Caco-2 (cell line): ENCODE data around the gene ZNF546. TPM values are rescaled to one million over a fixed set of nuclear protein-coding genes. Genes with fewer than 3 reads are reported as not detected.

ENCODE experiments used
- BruUV-seq: library from RNA; stranded (reverse); fragments of 400-500 nt; replicated peaks from 2 replicates; lab custom pipeline; 2021; lab: Mats Ljungman, UMichigan
- CTCF ChIA-PET: fragments of 300-600 bp; sonication (Branson Sonifier 250); formaldehyde crosslinking; loops from one replicate; lab custom pipeline; 2022; ENCODE audit warnings: antibody characterized with exemption; lab: Charles Lee
- POLR2A ChIA-PET: fragments of 300-600 bp; sonication (Branson Sonifier 250); formaldehyde crosslinking; loops from one replicate; lab custom pipeline; 2022; ENCODE audit warnings: antibody characterized with exemption; lab: Charles Lee
- DNase-seq, 2 experiments: peaks; one replicate each; pipeline versions ENCODE4 v3.0.0 to v3.0.0-alpha.2; 2020 to 2022
- H3K27me3 ChIP-seq: replicated peaks from 2 replicates; pipeline ENCODE4 v1.6.0; 2011; ENCODE audit warnings: low read length; ENCODE audit not compliant: control insufficient read depth, insufficient read depth
- H3K36me3 ChIP-seq: 2 replicates; pipeline ENCODE4 v1.5.1; 2011; ENCODE audit warnings: low read length; ENCODE audit not compliant: control insufficient read depth, insufficient read depth
- H3K4me1 ChIP-seq: fragments of 250-450 bp; sonication (Bioruptor Pico); 2 replicates; pipeline ENCODE4 v1.5.1; 2020; ENCODE audit warnings: mild to moderate bottlenecking
- H3K4me3 ChIP-seq: 2 replicates; pipeline ENCODE4 v1.5.1; 2011; ENCODE audit warnings: low read depth, mild to moderate bottlenecking, control low read depth, low read length
- H3K9me3 ChIP-seq: fragments of 250-450 bp; sonication (Bioruptor Pico); 2 replicates; pipeline ENCODE4 v1.5.1; 2020; ENCODE audit warnings: mild to moderate bottlenecking, moderate library complexity
- H3K27ac Mint-ChIP-seq: one replicate; pipeline ENCODE4 v1.8.0; 2022; ENCODE audit warnings: mixed read lengths; ENCODE audit not compliant: unreplicated experiment
- H3K27me3 Mint-ChIP-seq: one replicate; pipeline ENCODE4 v1.8.0; 2022; ENCODE audit warnings: mixed read lengths; ENCODE audit not compliant: insufficient read depth, unreplicated experiment
- H3K36me3 Mint-ChIP-seq: one replicate; pipeline ENCODE4 v1.8.0; 2022; ENCODE audit warnings: mild to moderate bottlenecking, mixed read lengths; ENCODE audit not compliant: insufficient read depth, unreplicated experiment
- H3K4me1 Mint-ChIP-seq: one replicate; pipeline ENCODE4 v1.8.0; 2022; ENCODE audit warnings: low read depth, mixed read lengths; ENCODE audit not compliant: unreplicated experiment
- H3K4me3 Mint-ChIP-seq: one replicate; pipeline ENCODE4 v1.8.0; 2022; ENCODE audit warnings: mild to moderate bottlenecking, moderate library complexity, mixed read lengths; ENCODE audit not compliant: unreplicated experiment
- H3K9me3 Mint-ChIP-seq: one replicate; pipeline ENCODE4 v1.8.0; 2022; ENCODE audit warnings: mixed read lengths; ENCODE audit not compliant: unreplicated experiment
- intact Hi-C: fragments of 100-400 bp; cut with micrococcal nuclease; formaldehyde crosslinking; loops from one replicate; pipeline ENCODE4 v1.10.0; 2022; ENCODE audit not compliant: unreplicated experiment
- total RNA-seq: library from RNA; stranded (reverse); gene quantifications from 2 replicates; pipeline ENCODE4 v1.2.3, GENCODE V29; 2022
- TF ChIP-seq, protein P1 (sequence below), 2 experiments: fragments of 200-600 bp in 1 of 2; IDR thresholded peaks; 1 replicate in 1 of 2; 2 replicates in 1 of 2; pipeline versions ENCODE4 v1.5.1 to v1.8.0; 2011 to 2022; ENCODE audit warnings: antibody characterized with exemption in 1 of 2, control low read depth in 1 of 2, inconsistent platforms in 1 of 2, low read depth in 1 of 2, low read length in 1 of 2, mild to moderate bottlenecking in 1 of 2, moderate library complexity in 1 of 2; ENCODE audit not compliant: insufficient read depth in 1 of 2, severe bottlenecking in 1 of 2, unreplicated experiment in 1 of 2

The ZNF546 gene
- total RNA-seq, 1 experiment from 2014 or later, result 0.98 TPM

DNA sequence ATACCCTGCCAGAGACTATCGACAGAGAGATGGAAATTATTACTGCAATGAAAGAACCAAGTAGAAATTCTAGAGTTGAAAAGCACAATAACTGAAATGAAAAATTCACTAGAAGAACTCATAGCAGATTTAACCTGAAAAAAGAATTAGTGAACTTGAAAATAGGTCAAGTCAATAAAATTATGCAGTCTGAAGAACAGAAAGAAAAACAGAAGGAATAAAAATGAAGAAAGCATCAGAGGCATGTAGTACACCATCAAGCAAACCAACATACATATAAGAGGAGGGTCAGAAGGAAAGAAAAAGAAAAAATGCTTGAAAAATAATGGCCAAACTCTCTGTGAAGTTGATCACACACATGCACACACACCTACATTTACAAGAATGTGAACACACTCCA lies 62.8 kb downstream of the ZNF546 start:
- H3K4me1 Mint-ChIP-seq, result peaks cover 12% of the 10 kb centered on the region
- no peak overlapping the region for H3K27ac Mint-ChIP-seq
- H3K4me1 ChIP-seq, result no peaks in the 10 kb centered on the region
- no peaks in the 10 kb centered on the region for H3K27me3 ChIP-seq
- H3K4me3 ChIP-seq, result no peak overlapping the region
- DNase-seq, result no peak
- peaks cover 3% of the 10 kb centered on the region for H3K27me3 Mint-ChIP-seq
- peaks cover 9% of the 10 kb centered on the region for H3K36me3 Mint-ChIP-seq
- peaks cover 54% of the 10 kb centered on the region for H3K9me3 Mint-ChIP-seq
- intact Hi-C loops, result no loop called here
- ChIA-PET CTCF (no interaction called here), POLR2A (no interaction called here)
- BruUV-seq, result no TSS peak
- TF ChIP-seq, protein P1, sequence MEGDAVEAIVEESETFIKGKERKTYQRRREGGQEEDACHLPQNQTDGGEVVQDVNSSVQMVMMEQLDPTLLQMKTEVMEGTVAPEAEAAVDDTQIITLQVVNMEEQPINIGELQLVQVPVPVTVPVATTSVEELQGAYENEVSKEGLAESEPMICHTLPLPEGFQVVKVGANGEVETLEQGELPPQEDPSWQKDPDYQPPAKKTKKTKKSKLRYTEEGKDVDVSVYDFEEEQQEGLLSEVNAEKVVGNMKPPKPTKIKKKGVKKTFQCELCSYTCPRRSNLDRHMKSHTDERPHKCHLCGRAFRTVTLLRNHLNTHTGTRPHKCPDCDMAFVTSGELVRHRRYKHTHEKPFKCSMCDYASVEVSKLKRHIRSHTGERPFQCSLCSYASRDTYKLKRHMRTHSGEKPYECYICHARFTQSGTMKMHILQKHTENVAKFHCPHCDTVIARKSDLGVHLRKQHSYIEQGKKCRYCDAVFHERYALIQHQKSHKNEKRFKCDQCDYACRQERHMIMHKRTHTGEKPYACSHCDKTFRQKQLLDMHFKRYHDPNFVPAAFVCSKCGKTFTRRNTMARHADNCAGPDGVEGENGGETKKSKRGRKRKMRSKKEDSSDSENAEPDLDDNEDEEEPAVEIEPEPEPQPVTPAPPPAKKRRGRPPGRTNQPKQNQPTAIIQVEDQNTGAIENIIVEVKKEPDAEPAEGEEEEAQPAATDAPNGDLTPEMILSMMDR (IDR thresholded peaks at IDR 0.05; ENCODE audit: insufficient read depth in 1 of 2, low read depth in 1 of 2, low read length in 1 of 2, severe bottlenecking in 1 of 2, unreplicated experiment in 1 of 2), result no peak
- peaks cover 34% of the 10 kb centered on the region for H3K9me3 ChIP-seq
- H3K36me3 ChIP-seq, result no peaks in the 10 kb centered on the region
- H3K4me3 Mint-ChIP-seq, result no peak overlapping the region

DNA sequence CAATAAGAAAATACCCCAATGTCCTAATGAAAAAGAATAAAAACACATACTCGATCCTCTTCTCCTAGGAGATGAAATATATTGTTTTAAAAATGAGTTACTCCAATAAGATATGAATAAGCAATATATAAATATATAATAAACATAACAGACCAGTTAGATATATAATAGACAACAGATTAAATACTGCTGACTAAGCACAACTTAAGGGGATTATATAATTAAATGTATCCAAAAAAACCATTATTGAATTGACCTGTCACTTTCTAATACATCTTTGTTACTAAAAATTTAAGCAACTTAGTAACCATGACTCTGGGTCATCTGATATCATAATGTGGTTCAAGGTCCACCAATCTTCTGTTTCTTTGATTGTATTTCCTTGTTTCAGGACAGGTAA lies 73.2 kb downstream of the ZNF546 start:
- ChIA-PET POLR2A (no interaction called here), CTCF (no interaction called here)
- H3K4me3 Mint-ChIP-seq, result no peak overlapping the region
- H3K27me3 ChIP-seq, result no peaks in the 10 kb centered on the region
- peaks cover 25% of the 10 kb centered on the region for H3K36me3 Mint-ChIP-seq
- no peak overlapping the region for H3K27ac Mint-ChIP-seq
- peaks cover 12% of the 10 kb centered on the region for H3K9me3 ChIP-seq
- DNase-seq, result no peak
- H3K9me3 Mint-ChIP-seq, result peaks cover 36% of the 10 kb centered on the region
- no TSS peak for BruUV-seq
- H3K4me1 ChIP-seq, result no peaks in the 10 kb centered on the region
- no peaks in the 10 kb centered on the region for H3K36me3 ChIP-seq
- no peak overlapping the region for H3K4me3 ChIP-seq
- intact Hi-C loops, result no loop called here
- H3K27me3 Mint-ChIP-seq, result no peaks in the 10 kb centered on the region
- peaks cover 7% of the 10 kb centered on the region for H3K4me1 Mint-ChIP-seq
- TF ChIP-seq, protein P1 (IDR thresholded peaks at IDR 0.05; ENCODE audit: insufficient read depth in 1 of 2, low read depth in 1 of 2, low read length in 1 of 2, severe bottlenecking in 1 of 2, unreplicated experiment in 1 of 2), result no peak

Other genes starting within 250 kb of the ZNF546 start
- not detected in 2 replicates for gene LEUTX, start 218.2 kb upstream of the ZNF546 start, total RNA-seq
- gene DYRK1B, start 162.9 kb upstream of the ZNF546 start, total RNA-seq, result 4.8 and 5.4 TPM in 2 replicates
- gene FBL, start 150.7 kb upstream of the ZNF546 start, total RNA-seq, result 374 and 411 TPM in 2 replicates
- 0.16 and 0.26 TPM in 2 replicates for gene FCGBP, start 62.4 kb upstream of the ZNF546 start, total RNA-seq
- gene PSMC4, start 25.9 kb upstream of the ZNF546 start, total RNA-seq, result 183 and 196 TPM in 2 replicates
- gene ZNF780B, start 59.2 kb downstream of the ZNF546 start, total RNA-seq, result 27.5 and 32.2 TPM in 2 replicates
- 21.7 and 22.9 TPM in 2 replicates for gene ZNF780A, start 93.9 kb downstream of the ZNF546 start, total RNA-seq
- gene MAP3K10, start 194.4 kb downstream of the ZNF546 start, total RNA-seq, result 10.7 and 11.8 TPM in 2 replicates
- gene TTC9B, start 221.3 kb downstream of the ZNF546 start, total RNA-seq, result not detected in 2 replicates
- 4.1 and 5.3 TPM in 2 replicates for gene CCNP, start 229.6 kb downstream of the ZNF546 start, total RNA-seq